ENCODE measurements around the gene IFI27.

The IFI27 gene

DNA sequence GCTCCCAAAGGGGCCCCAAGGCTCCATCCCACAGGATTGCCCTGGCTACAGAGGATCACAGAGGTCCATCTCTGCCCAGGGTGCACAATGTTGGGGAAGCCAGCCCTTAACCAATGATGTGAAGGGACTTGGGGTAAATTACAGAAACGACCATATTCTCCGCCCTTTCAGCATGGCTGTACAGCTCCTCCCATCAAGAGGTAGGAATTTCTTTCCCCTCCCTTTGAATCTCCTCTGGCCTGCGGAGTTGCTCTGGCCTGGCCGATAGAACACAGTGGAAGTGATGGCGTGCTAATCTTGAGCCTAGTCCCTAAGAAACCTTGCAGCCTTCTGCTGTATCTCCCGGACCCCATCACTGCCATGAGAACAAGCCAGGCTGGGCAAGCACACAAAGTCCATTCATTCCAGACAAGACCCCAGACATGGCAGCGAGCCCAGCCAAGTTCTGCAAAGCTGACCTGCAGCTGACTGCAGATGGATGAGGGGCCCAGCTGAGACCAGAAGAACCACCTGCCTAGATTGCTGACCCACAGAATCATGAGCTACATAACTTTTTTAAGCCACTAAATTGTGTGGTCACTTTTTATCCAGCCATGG, 6.9 kb upstream of the IFI27 start:
- DNase-seq: no peak

DNA sequence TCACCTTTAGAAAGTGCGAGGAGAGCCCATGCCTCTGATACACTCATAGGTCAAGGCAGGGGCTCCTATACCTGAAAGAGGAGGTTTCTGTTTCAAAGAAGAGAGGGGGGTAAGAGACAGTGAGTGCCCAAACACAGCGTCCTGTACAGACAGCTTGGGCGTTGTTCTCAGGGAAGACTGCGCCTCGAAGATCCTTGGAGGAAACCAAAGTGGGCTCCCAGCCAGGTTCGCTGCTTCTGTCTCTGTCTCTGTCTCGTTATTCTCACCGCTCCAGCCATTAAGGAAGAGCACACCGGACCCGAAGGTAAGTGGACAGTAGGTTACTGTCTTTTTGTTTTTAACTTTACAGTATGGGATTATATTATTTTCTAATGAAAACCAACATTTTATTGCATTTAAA, 5.8 kb upstream of the IFI27 start:
- DNase-seq: no peak

DNA sequence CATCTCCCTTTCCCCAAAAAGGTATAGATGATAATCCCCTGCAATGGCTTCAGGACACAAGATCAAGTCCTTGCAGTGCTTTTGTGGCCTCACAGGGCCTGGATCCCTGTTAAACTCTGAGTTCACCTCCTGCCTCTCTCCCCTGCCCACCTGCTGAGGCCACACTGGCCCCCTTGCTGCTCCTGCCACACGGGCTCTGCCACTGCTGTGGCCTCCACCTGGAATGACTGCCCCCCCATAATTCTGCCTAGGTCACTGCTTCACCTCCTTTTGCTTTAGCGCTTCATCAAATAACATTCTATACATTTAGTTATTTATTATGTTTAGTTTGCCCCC, 653 bp upstream of the IFI27 start:
- DNase-seq: no peak

- no peak for DNase-seq
These were observed 950 bp downstream of the IFI27 start for GRCh38 chr14:94111276-94112095.

GRCh38 chr14:94112513-94113063, 2.1 kb downstream of the IFI27 start:
- no peak for DNase-seq

DNA sequence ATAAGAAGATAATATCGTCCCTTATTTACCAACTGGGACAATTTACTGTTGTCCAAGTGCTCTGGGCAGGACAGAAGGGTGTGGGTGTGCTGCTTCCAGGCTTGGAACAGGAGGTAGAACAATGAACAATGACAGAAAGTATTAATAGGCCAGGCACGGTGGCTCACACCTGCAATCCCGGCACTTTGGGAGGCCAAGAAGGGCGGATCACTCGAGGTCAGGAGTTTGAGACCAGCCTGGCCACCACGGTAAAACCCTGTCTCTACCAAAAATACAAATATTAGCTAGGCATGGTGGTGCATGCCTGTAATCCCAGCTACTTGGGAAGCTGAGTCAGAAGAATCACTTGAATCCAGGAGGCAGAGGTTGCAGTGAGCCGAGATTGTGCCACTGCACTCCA, 2.5 kb downstream of the IFI27 start:
- no peak for DNase-seq

GRCh38 chr14:94113490-94113889, 3.0 kb downstream of the IFI27 start:
- no peak for DNase-seq

GRCh38 chr14:94113908-94114588, 3.5 kb downstream of the IFI27 start:
- DNase-seq: no peak

DNA sequence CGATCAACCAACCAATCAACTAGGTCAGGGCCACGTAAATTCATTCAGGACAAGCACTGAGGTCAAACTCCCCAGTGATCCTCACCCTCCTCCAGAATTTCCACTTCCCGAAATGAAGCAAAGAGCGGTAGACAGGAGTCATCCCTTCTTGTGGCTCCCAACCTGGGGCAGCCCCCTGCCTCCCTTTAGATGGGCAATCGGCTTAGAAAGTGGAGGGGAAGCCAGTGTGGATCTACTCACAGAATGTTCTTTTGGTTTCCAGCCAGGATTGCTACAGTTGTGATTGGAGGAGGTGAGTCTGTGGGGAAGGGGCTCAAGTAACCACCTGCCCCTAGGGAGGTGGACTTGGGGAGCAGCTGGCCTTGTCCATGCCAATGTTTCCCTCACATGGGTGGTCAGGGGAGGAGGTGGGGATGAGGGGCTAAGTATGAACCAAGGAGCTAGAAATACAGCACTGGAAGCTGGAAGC, 4.1 kb downstream of the IFI27 start:
- DNase-seq: no peak

- no peak for DNase-seq
These were observed 4.6 kb downstream of the IFI27 start for GRCh38 chr14:94115058-94115591.

DNA sequence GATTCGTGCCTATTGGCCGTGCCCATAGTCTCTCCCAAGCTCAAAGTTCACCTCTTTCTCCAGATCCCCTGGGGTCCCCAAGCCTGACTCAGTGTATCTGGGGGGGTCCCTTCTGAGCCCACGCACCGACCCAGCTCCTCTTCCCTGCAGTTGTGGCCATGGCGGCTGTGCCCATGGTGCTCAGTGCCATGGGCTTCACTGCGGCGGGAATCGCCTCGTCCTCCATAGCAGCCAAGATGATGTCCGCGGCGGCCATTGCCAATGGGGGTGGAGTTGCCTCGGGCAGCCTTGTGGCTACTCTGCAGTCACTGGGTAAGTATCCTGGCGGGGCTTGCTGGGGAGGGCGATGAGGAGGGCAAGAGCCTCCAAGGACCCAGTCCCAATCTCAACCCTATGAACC, 5.1 kb downstream of the IFI27 start:
- no peak for DNase-seq

DNA sequence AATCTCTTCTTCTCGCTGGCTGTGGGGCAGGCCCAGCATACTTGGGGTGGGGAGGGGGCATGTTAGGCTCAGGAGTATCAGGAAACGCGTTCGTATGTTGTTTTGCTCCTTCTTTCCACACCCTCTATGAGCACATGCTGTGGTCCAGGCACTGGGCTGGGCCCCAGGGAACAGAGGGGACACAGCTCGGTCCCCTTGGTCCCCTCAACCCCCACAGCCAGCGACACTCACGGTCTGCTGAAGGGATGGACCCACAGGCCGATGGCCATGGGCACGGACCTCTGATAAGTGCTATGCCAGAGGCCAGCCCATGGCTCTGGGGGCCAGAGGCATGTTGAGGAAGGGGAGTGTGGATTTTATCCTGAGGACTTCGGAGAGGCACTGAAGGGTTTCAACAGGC, 6.2 kb downstream of the IFI27 start:
- no peak for DNase-seq

- DNase-seq: no peak
These were observed 7.3 kb downstream of the IFI27 start for GRCh38 chr14:94117856-94118255.

DNA sequence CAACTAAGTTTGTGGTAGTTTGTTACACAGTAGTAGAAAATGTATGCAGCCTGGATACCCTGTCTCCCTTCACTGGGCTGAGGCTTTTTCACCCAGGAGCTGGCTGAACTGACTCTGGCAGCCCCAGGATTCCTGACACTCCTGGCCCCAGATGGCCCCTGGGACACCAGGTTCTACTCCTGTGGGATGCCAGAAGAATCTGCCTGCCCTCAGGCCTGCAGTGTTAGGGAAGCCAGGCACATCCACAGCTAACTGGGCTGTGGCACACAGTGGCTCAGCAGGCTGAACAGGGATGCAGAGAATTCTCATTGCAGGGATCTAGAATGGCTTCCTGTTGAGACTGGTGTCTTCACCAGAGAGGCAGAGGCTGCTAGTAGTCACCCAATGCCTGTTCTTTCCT, 8.5 kb downstream of the IFI27 start:
- no peak for DNase-seq

DNA sequence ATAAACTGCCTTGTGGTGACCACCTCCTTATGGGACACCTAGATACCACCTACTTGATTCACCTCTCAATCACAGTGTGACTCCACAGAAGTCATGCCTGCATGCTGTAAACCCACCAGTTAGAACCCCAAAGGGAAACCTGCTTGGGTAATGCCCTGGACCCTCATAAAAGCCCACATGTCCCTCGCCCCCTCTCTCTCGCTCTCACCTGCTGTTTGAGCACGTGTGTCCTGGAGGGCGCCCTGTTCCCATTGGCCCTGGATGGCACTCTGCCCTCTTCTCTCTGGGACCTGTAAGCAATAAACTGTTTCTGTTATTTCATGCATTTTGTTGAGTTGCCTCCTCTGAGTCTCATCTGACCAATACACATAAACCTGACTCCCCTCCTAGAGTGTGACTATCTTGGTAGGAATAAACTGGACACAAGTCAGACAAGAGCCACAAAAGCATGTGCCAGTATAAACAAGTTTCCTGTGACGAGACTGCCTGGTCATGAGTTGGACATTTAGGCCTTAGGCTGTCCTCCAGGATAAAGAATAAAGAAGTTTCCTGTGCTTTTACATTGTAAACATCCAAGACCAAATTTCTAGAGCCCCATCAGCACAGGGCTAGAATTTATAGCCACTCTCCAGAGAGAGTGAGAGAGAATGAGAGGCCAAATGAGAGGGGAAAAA, 10.3 kb downstream of the IFI27 start:
- DNase-seq: no peak

DNA sequence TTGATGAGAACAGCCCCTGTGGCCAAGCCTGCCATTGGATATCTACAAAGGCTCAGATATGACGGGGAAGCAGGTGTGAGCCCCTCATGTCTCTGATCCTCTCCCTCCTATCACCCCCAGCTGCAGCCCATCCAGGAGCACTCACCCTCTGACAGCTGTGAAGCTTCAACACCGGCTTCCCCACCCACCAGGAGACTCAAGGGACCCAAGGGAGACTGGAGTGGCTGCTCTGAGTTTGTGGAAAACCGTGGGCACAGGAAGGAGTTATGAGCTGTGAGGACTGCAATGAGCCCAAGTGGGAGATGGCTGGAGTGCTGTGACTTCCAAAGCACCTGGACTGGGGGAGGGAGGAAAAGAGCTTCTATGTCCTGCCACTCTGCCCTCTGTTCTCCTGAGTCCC, 10.9 kb downstream of the IFI27 start:
- DNase-seq: no peak

DNA sequence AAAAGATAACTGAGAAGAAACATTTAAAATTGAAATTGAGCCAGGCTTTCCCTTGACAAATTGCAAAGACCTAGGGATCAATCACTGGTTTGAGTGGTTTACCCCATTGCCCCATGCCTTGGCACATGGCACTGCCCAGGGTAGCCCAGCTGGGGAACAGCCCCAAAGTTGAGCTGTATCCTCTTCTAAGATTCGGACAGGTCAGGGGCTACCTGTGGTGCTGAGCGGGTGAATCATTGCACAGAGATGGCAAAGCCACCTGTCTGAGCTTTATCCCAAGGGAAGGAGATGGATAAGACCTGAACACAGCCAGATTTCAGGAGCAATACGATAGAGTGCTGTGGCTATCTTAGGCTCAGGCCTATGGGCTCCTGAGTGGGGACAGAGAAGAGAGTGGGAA, 11.9 kb downstream of the IFI27 start:
- DNase-seq: no peak

DNA sequence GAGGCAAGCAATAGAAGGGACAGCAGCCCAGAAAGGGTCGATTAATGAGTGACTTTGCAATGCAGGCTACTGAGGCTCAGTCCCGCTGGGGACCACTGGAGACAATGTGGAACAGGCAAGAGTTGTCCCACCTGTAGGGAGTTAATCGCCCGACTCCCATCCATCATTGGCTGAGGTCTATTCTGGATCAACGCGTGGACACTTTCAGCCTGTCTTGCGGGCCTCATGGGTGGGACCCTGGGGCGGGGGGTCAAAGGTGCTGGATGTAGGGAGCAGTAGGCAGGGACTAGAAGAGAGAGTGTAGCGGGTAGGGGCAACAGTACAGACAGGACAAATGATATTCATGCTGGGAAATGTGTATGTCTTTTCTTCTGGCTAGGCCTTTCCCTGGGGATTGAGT, 12.8 kb downstream of the IFI27 start:
- DNase-seq: no peak

- DNase-seq: no peak
These were observed 13.3 kb downstream of the IFI27 start for GRCh38 chr14:94123868-94124267.

- no peak for DNase-seq
These were observed 14.2 kb downstream of the IFI27 start for GRCh38 chr14:94124582-94125377.

DNA sequence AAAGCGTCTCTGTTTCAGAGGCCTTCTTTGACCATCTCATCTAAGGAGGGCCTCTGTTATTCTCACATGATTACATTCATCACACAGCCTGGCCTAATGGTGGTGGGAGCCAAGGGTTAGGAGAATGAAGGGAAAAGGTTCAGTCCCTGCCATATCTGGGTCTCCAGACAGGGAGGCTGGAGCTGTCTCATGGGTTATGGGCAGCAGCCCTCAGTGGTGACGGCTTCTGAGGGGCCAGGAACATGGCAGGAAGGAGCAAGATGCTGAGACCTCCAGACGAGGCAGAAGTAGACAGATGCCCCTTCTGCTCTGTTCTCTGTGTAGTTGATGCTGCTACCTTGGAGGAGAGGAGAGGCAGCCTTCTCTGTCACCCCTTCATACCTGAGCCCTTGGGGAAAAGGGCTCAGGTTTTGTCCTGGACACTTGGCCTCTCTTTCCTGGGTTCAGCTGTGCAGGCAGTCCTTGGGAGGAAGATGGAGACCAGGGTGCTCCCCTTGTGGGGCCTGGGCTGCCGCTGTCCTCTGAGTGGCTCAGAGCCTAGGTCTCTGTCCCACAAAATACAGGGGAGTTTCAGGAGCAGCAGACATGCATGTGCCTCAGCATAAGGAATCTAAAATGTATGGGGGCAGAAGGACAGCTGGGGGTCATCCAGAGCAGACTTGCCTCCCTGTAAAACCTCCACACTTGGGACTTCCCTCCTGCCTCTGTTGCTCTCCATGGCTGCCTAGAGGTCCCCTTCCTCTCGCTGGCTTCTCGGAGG, 15.3 kb downstream of the IFI27 start:
- DNase-seq: no peak

DNA sequence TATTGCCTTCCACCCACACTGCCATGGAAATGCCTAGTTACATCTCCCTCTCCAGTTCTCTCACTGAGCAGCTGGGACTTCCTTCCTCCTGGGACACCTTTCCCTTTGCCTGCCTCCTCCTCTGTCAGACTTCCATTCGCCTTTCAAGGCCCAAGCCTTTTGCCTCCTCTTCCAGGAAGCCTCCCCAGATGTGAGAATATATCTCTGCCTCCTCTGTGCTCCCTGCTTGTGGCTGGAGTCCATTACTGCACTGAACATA, 15.8 kb downstream of the IFI27 start:
- DNase-seq: no peak
